ENCODE measurements around the gene ZMYM3.

DNA sequence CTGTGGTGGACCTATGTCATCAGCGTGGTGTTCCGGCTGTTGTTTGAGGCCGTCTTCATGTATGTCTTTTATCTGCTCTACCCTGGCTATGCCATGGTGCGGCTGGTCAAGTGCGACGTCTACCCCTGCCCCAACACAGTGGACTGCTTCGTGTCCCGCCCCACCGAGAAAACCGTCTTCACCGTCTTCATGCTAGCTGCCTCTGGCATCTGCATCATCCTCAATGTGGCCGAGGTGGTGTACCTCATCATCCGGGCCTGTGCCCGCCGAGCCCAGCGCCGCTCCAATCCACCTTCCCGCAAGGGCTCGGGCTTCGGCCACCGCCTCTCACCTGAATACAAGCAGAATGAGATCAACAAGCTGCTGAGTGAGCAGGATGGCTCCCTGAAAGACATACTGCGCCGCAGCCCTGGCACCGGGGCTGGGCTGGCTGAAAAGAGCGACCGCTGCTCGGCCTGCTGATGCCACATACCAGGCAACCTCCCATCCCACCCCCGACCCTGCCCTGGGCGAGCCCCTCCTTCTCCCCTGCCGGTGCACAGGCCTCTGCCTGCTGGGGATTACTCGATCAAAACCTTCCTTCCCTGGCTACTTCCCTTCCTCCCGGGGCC, 29.7 kb downstream of the ZMYM3 start:
- TF ChIP-seq, protein P1, sequence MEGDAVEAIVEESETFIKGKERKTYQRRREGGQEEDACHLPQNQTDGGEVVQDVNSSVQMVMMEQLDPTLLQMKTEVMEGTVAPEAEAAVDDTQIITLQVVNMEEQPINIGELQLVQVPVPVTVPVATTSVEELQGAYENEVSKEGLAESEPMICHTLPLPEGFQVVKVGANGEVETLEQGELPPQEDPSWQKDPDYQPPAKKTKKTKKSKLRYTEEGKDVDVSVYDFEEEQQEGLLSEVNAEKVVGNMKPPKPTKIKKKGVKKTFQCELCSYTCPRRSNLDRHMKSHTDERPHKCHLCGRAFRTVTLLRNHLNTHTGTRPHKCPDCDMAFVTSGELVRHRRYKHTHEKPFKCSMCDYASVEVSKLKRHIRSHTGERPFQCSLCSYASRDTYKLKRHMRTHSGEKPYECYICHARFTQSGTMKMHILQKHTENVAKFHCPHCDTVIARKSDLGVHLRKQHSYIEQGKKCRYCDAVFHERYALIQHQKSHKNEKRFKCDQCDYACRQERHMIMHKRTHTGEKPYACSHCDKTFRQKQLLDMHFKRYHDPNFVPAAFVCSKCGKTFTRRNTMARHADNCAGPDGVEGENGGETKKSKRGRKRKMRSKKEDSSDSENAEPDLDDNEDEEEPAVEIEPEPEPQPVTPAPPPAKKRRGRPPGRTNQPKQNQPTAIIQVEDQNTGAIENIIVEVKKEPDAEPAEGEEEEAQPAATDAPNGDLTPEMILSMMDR (conservative IDR thresholded peaks at IDR 0.05 in 1 of 2, IDR thresholded peaks at IDR 0.05 in 1 of 2; ENCODE audit: low read depth in 1 of 2, low read length in 2 of 2), result no peak
- TF ChIP-seq EZH2 (IDR thresholded peaks at IDR 0.05; ENCODE audit: low read length, missing control alignments), result no peak

Data from fibroblast of lung (primary cell).